CD4-positive, alpha-beta T cell treated with Interleukin-15 for 4 hours (primary cell): Measurements from ENCODE around the gene RFC4.

Experiments
- DNase-seq: peaks from one replicate; pipeline ENCODE4 v3.0.0-alpha.2; 2020; ENCODE audit warnings: low spot score

RFC4 gene

DNA sequence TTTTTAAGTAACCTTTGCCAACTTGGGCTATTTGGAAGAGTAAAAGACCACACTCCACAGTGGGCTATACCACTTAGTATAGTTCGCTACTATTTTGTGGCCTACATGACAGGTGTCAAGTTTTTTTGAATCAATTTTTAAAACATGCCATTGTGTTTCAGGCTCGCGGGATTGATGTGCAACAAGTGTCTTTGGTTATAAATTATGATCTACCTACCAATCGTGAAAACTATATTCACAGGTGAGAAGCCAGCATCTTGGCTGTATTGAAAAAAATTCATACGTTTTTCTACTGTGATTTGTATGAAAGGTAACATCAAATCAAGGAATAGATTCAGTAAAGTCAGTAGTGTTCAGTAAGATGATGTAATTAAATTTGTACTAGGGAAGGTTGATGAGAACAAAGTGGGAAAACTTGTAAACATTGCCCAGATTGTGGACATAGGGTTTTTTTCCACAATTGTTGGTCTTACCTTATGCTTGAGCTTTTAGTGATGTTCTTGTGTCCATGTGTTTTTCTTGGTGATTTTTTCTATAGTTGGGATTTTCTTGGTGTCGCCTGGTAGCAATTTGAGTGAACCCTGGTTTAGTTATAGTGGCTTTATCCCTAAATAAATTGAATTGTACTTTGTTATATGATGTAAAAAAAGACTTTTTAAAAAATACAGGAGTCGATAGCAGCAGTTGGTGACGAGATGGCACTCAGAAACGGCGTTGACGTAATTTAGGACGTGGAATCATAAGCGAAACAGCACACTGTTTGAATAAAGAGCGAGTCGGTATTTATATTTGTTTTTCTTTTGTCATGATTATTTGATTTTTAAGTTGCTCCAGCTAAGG lies 18.4 kb downstream of the RFC4 start:
- no peak for DNase-seq

DNA sequence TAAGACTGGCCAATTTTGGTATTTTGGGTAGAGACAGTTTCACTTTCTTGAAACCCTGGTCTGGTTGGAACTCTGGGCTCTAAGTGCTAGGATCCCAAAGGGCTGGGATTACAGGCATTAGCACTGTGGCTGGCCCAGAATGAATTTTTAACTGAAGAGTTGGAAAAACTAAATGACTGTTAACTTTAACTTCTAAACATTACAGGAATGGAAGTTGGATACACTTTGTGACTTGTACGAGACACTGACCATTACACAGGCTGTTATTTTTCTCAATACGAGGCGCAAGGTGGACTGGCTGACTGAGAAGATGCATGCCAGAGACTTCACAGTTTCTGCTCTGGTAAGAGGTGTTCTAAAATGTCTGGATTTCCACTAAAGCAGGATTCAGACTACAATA lies 19.4 kb downstream of the RFC4 start:
- DNase-seq: no peak

DNA sequence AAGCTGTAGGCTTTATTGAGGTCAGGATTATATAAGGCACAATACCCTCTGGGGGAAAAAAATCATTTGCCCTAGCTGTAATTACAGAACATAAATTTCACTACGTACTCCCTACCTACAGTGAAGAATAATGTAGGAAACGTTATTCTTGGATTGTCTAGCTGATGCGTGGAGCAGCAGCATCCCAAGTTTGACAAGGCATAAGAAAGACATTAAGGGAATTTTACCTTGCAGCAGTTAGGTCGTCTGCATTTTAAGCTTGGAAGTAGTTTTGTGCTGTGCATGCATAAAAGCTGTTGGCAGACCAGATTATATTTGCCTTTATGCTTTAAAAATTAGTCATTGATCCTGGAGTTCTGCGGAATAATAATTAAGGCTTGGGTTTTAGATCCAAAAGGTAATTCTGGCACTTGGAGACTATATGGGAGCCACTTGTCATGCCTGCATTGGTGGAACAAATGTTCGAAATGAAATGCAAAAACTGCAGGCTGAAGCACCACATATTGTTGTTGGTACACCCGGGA lies 20.7 kb downstream of the RFC4 start:
- no peak for DNase-seq

DNA sequence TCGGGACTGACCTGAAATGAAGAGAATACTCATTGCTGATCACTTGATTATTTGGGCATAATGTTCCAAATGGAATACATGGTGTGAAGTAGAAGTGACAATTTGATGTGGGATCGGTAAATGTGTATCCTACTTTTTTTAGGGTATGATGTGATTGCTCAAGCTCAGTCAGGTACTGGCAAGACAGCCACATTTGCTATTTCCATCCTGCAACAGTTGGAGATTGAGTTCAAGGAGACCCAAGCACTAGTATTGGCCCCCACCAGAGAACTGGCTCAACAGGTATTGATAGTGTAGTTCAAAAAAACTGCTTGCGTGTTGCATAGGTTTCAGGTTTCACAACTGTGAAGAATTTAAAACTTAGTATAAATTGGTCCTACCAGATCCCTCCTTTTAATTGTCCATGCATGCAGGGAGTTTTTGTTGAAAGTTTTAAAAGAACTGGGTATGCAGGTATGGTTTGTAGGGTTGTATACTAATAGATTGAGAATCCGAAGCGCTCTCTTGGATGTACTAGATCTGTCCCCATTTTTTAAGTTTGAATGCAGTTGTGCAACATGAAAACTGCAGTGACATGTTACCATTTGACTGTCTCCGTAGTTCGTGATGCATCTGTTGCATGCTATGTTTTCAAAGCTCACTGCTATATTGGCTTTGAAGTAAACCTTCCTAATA lies 21.3 kb downstream of the RFC4 start:
- DNase-seq: no peak

DNA sequence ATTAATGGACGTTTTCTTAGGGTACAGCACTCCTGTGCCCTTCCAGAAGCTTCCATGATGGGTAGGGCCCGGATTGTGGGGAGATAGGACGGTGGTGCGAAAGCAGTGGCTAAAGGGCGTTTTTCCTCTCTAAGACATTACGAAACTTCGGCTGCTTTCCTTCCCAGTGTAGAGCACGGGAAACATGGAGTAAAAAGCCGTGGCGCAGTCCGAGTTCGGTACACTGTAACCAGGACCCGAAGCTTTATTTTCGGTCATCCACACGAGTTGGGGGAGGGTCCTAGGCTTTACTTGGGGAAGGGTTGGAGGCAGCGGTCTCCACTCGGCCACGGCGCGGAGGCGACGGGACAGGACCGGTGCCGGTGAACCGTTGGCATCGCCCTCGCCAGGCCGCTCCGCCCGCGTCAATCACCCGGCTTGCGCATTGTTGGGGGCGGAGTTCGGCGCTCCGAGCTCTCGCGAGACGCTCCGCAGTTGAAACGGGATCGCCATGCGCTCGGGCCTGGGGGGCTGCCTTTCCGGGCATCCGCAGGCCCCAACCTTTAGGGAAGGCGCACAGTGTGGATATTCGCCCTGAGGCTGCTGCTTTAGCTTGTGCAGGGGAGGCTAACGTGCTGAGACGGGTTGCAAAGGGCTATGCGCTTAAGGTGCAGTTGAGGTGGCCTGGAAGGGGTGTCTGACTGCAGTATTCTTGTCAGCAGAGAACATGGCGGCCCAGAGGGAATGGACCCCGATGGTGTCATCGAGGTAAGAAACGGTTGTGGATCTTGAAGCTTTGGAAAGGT lies 22.4 kb downstream of the RFC4 start:
- DNase-seq: peak; percentile 82

DNA sequence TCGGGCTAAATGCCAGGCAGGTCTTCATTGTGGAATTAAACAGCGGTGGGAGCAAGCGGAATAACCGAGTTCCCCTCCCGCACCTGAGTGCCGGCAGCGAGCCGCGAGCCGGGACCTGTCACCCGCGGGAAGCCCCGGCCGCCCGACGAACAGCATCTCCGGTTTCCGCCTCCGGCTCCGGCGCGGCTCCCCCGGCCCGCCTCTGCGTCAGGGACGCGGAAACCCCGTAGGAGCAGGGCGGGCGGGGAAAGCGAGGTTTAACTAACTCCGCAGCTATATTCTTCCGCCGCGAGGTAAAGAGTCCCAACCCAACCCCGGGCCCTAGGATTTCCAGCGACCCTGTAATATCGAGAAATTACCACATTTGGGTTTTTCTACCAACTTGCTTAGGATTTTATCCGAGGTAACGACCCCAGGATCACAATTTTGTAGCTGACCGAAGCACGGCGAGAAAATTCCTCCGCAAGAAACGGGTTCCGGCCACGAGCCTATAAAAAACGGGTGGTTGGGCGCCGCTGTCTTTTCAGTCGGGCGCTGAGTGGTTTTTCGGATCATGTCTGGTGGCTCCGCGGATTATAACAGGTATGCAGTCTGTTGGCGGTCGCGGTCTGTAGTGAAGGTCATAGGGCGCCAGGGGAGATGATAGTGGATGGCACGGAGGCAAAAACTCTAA lies 23.1 kb downstream of the RFC4 start, which contains the start of gene EIF4A2:
TSS of gene EIF4A2 (plus strand) at position 520 of the 673 bp plus-strand sequence. CDS start at position 554, 34 bp downstream.
- DNase-seq: peak; percentile 91

DNA sequence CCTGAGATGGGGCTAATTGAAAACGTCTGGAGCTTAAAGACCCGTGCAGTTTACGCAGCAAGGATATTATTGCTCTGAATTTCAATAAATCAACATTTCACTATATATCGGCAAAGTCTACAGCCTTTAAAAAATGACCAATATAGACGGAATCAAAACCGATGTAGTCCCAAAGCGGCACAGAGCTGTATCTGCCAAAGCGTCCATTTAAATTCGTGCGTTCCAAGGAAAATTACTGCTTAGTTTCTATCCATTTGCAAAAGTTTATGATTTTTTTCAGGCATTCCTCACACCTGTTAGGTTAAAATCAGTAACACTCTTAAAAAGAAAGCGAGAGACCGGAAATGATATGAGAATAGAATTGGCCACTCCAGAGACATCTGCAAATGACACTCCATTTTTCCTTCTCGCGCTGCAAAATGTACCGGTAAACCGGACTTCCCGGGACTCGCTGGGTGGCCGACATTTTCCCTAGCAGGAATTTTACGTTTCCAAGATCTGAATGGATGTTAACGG lies 23.7 kb downstream of the RFC4 start:
- no peak for DNase-seq

DNA sequence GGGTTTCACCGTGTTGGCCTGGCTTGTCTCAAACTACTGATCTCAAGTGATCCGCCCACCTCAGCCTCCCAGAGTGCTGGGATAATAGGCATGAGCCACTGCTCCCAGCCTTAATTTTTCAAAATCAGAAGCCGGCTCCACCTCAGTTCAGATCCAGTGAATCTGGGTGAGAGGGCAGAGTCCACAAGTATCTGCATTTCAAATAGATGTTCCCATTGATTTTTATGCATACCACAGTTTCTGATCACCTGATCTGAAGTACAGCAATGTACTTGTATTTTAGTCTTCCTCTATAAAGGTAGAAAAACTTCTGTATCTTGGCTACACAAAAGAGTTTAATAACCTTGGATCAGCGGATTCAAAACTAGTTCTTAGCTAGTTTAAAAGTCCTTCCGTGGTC lies 27.1 kb downstream of the RFC4 start:
- no peak for DNase-seq

DNA sequence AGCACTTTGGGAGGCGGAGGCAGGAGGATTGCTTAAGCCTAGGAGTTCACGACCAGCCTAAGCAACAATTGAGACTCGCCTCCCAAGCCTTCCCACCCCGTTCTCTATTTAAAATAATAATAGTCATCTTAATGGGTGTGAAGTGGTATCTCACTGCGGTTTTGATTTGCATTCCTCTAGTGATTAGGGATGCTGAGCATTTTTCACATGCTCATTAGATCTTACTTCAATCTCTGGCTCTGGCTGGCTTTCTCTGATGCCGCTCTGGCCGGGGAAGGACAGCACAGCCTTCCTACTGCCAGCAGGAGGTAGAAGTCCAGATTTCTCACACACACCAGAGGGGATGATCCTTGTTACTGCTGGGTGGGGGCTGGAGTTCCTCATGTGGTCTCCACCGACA lies 30.3 kb downstream of the RFC4 start:
- no peak for DNase-seq

DNA sequence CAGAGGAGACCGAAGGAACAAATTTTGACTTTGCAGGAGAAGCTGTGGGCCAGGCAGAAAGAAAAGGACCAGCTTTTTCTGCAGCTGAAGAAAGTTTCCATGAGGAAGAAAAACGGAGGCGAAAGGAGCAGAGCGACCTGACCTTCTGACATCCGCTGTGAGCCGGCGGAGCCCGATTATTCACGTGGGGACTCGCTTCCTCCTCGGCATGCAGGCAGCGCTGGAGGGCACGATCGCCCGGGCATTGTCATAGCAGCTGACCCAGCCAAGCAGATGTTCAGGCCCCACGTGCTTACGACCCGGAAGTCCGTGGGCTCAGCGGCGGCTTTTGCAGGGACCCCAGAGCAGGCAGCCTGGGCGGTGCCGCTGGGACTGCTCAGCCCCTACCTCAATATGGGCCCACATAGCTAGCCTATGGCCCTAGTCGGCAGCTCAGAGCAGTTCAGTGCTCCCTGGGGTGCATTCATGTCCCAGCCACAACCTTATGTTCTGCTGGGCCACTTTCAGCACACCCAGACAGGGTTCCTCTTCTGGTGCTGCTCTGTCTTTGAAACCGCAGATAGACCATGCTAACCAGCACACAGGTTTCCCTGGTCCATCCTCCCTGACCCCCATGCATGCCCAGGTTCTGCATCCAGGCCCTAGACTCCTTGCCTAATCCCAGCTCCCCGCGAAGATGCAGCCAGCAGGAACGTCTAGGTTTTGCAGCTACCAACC lies 33.4 kb downstream of the RFC4 start:
- peak; percentile 58 for DNase-seq

DNA sequence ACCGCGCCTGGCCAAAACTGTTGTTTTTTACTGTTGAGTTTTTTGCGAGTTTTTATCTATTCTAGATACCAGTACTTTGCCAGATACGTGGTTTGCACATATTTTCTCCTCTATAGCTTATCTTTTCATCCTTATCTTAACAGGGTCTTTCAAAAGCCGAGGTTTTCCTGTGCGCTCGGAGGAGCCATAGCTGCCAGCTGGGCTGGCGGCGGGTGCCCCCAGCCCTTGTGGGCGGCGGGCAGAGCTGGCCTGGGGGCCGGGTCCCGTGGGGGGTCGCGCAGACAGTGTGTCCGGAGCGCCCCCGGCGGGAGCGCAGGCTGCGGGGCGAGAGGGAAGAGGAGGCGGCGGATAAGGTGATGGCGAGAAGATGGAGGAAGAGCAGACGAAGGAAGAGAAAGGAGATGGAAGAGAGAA lies 34.0 kb downstream of the RFC4 start:
- DNase-seq: no peak

DNA sequence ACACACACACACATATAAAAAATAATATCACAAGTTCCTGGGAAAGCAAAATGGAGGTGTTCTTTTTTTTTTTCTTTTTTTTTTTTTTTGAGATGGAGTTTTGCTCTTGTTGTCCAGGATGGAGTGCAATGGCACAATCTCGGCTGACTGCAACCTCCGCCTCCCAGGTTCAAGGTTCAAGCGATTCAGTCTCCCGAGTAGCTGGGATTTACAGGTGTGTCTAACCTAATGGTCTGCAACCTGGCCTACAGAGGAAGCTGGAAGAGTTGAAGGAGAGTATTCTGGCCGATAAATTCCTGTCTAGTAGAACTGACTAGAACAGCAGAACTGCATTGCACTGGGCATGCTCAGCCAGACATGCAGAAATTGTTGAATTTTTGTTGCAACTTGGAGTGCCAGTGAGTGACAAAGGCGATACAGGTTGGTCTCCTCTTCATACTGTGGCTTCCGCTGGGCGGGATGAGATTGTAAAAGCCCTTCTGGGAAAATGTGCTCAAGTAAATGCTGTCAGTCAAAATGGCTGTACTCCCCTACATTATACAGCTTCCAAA lies 45.3 kb downstream of the RFC4 start:
- DNase-seq: no peak

DNA sequence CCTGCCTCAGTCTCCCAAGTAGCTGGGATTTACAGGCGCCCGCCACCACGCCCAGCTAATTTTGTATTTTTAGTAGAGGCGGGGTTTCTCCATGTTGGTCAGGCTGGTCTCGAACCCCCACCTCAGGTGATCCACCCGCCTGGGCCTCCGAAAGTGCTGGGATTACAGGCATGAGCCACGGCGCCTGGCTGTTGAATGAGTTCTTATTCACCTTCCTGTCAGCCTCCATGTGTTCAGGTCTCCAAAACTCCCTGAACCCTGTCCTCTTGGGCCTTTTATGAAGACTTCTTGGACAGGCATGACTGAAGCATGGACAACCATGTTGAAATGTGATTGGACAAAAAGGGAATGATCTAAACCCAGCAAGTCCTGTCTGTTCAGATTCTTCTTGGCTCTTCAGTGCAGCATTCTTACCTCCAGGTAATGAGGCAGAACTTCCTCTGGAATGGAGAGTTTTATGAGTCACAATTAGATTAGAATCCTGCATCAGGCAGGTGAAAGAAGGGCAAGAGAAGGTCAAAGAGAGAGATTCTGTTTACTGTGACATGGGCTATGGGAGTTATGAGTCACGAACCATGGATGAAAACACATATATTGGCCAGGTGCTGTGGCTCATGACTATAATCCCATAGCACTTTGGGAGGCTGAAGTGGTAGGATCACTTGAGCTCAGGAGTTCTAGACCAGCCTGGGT lies 46.0 kb downstream of the RFC4 start:
- no peak for DNase-seq

DNA sequence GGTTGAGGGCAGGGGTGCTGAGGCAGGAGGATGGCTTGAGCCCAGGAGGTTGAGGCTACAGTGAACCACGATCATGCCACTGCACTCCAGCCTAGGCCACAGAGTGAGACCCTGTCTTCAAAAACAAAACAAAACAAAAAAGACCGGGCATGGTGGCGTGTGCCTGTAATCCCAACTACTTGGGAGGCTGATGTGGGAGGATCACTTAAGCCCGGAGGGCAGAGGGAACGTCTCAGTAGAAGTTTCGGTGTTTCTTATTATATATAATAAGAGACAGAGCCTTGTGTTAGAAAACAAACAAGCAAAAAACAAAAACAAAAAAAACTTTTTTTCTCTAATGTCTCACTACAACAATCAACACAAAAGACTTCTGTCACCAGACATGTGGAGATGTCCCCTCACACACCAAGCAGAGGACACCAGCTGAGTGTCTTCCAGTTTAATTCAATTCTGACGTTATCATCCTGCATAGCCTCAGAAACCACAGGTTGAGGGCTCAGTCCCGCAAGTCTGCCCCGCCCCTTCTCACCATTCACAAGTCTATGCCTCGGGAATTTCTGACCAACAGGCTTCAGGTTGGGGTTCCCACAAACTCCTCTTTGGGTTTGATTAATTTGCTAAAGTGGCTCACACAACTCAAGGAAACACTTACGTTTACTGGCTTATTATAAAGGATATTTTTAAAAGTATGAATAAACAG lies 46.9 kb downstream of the RFC4 start:
- DNase-seq: no peak

DNA sequence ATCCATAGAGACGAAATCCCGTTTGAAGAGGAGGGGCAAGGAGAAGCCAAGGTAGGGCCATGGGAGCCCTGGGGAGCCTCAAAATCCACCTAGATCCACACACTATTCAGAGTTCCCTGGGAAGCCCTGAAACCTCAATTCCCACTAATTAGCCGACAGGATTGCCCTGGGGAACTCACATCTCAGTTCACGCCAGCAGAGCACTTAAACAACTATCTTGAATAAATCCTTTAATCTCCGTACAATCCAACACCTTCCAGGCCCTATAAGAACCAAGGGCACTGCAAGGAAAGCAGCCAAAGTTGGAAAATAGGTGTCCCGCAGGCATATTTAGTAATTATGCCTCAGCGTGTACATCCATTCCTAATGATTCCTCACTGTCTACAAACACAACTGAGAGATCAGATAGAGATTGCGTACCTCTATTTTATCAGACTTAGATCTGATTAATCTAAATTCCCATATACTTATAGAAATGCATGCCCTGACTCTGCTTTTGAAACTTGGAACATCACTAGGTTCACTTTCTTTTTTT lies 48.5 kb downstream of the RFC4 start:
- DNase-seq: no peak

DNA sequence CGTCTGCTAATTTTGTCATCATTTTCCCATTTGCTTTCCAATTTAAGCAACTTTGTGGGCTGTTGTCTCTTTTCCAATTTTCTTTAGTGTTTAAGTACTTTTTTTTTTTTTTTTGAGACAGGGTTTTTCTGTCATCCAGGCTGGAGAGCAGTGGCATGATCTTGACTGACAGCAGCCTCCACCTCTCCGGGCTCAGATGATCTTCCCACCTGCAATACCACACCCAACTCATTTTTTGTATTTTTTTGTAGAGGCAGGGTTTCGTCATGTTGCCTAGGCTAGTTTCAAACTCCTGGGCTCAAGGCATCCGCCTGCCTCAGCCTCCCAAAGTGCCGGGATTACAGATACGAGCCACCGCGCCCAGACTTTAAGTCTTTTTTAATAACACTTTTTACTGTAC lies 49.1 kb downstream of the RFC4 start:
- no peak for DNase-seq

DNA sequence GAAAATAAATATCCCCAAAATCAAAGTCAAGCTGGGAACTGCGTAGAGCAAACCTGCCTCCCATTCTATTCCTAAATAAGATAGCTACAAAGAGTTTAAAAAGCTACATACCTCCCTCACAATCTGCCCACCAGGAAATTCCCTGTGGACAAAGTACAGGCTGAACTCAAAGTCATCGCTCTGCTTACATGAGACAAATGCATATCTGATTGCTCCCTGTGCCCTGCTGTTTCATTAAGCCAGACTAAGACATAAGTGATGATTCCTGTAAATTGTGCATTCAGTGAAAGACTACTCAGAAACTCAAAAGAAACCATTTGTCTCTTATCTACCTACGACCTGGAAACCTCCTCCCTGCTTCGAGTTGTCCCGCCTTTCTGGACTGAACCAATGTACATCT lies 51.4 kb downstream of the RFC4 start:
- DNase-seq: no peak

DNA sequence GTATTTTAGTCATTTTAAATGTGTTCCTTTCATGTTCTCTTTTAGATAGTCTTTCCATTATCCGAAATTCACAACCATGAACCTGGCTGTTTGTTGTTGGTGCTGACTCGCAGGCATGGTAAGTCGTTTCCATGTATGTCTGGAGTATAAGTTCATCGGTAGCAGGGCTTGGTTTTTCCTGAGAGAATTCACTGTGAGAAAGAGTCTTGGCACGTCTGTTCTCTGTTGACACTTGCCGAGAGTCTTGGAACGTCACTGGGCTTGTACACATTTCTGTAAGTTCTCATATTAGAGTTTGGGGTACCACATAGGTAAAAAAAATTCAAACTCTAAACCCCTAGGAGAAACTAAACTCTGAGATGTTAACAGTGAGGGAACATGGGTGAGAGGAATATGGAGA lies 52.3 kb downstream of the RFC4 start:
- no peak for DNase-seq

DNA sequence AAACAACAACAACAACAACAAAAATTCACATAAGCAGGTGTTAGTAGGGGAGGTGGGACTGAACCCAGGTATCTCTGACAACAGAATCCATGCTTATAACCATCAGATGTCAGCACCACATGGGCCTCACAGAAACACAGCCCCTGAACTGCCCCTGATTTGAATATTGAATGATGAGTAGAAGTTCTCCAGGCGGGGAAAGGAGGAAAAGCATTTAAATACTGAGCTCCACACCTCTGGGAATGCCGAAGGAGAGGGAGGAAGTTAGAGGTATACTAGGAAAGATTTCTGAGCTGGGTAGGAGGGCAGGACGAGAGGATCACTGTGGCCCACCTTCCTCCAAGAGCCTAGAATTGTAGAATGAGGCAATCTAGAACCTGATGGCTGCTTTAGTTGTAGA lies 54.8 kb downstream of the RFC4 start:
- DNase-seq: no peak
